ENCODE measurements around the gene TMPRSS3. TPM values are rescaled to one million over a fixed set of nuclear protein-coding genes. Genes with fewer than 3 reads are reported as not detected.

The TMPRSS3 gene
- total RNA-seq, 1 experiment from 2014 or later, result not detected

GRCh38 chr21:42363312-42363711 is 32.5 kb downstream of the TMPRSS3 start:
- Histone ChIP-seq H3K4me3 (ENCODE audit: low read depth, low read length, poor library complexity, severe bottlenecking) (no peak overlapping the region), H3K36me3 (ENCODE audit: insufficient read depth, low read length, poor library complexity, severe bottlenecking) (no peaks in the 10 kb centered on the region), H3K9me3 (ENCODE audit: low read depth, low read length, poor library complexity, severe bottlenecking) (peaks cover 5% of the 10 kb centered on the region), H3K4me1 (ENCODE audit: insufficient read depth, low read length, poor library complexity, severe bottlenecking) (peaks cover 3% of the 10 kb centered on the region), H3K27ac (ENCODE audit: low read depth, low read length, poor library complexity, severe bottlenecking) (no peak overlapping the region), H3K27me3 (replicated peaks; ENCODE audit: insufficient read depth, low read depth, low read length, poor library complexity) (no peaks in the 10 kb centered on the region)
- ChIA-PET POLR2A (ENCODE audit: low non-redundant PET) (no interaction called here), CTCF (no interaction called here)
- no peak for DNase-seq (ENCODE audit: low spot score)
- intact Hi-C loops (cut with micrococcal nuclease; ENCODE audit: unreplicated experiment), result no loop called here
- no peak for TF ChIP-seq EZH2 (IDR thresholded peaks at IDR 0.05; ENCODE audit: borderline replicate concordance, low read depth, low read length, poor library complexity, severe bottlenecking)
- no peak for TF ChIP-seq CTCF (conservative IDR thresholded peaks at IDR 0.05; ENCODE audit: low read depth, low read length)
- no TSS peak for BruUV-seq (replicated peaks)

GRCh38 chr21:42362700-42363099 is 33.2 kb downstream of the TMPRSS3 start:
- intact Hi-C loops (cut with micrococcal nuclease; ENCODE audit: unreplicated experiment), result no loop called here
- BruUV-seq (replicated peaks), result no TSS peak

GRCh38 chr21:42362198-42362597 is 33.7 kb downstream of the TMPRSS3 start:
- H3K9me3 ChIP-seq (ENCODE audit: low read depth, low read length, poor library complexity, severe bottlenecking), result peaks cover 5% of the 10 kb centered on the region
- intact Hi-C loops (cut with micrococcal nuclease; ENCODE audit: unreplicated experiment), result no loop called here
- no peaks in the 10 kb centered on the region for H3K36me3 ChIP-seq (ENCODE audit: insufficient read depth, low read length, poor library complexity, severe bottlenecking)
- H3K27me3 ChIP-seq (replicated peaks; ENCODE audit: insufficient read depth, low read depth, low read length, poor library complexity), result peaks cover under 1% of the 10 kb centered on the region
- no TSS peak for BruUV-seq (replicated peaks)
- no peak for DNase-seq (ENCODE audit: low spot score)
- CTCF ChIA-PET, result no interaction called here
- TF ChIP-seq CTCF (conservative IDR thresholded peaks at IDR 0.05; ENCODE audit: low read depth, low read length), result no peak
- TF ChIP-seq EZH2 (IDR thresholded peaks at IDR 0.05; ENCODE audit: borderline replicate concordance, low read depth, low read length, poor library complexity, severe bottlenecking), result no peak
- H3K27ac ChIP-seq (ENCODE audit: low read depth, low read length, poor library complexity, severe bottlenecking), result no peak overlapping the region
- POLR2A ChIA-PET (ENCODE audit: low non-redundant PET), result no interaction called here
- H3K4me1 ChIP-seq (ENCODE audit: insufficient read depth, low read length, poor library complexity, severe bottlenecking), result no peaks in the 10 kb centered on the region
- no peak overlapping the region for H3K4me3 ChIP-seq (ENCODE audit: low read depth, low read length, poor library complexity, severe bottlenecking)

More at GRCh38 chr21:42362700-42363099, 33.2 kb downstream of the TMPRSS3 start:
- Histone ChIP-seq H3K4me1 (ENCODE audit: insufficient read depth, low read length, poor library complexity, severe bottlenecking) (no peaks in the 10 kb centered on the region), H3K27ac (ENCODE audit: low read depth, low read length, poor library complexity, severe bottlenecking) (no peak overlapping the region), H3K27me3 (replicated peaks; ENCODE audit: insufficient read depth, low read depth, low read length, poor library complexity) (no peaks in the 10 kb centered on the region), H3K9me3 (ENCODE audit: low read depth, low read length, poor library complexity, severe bottlenecking) (peaks cover 5% of the 10 kb centered on the region), H3K36me3 (ENCODE audit: insufficient read depth, low read length, poor library complexity, severe bottlenecking) (no peaks in the 10 kb centered on the region), H3K4me3 (ENCODE audit: low read depth, low read length, poor library complexity, severe bottlenecking) (no peak overlapping the region)
- ChIA-PET POLR2A (ENCODE audit: low non-redundant PET) (no interaction called here), CTCF (no interaction called here)
- TF ChIP-seq CTCF (conservative IDR thresholded peaks at IDR 0.05; ENCODE audit: low read depth, low read length) (no peak), EZH2 (IDR thresholded peaks at IDR 0.05; ENCODE audit: borderline replicate concordance, low read depth, low read length, poor library complexity, severe bottlenecking) (no peak)
- no peak for DNase-seq (ENCODE audit: low spot score)
